Lower leg skin (tissue), 4 donors: ENCODE data around the gene OGG1. TPM values are rescaled to one million over a fixed set of nuclear protein-coding genes. Genes with fewer than 3 reads are reported as not detected.

Experiments used
- DNase-seq, 2 donors: peaks; one replicate each; pipeline ENCODE4 v3.0.0-alpha.2; 2019; ENCODE audit warnings: low spot score in 2 of 2
- H3K4me3 ChIP-seq: fragments of 200-600 bp; sonication (generic); 2 replicates; pipeline ENCODE4 v1.5.1; 2017; ENCODE audit warnings: mild to moderate bottlenecking, low read depth; ENCODE audit not compliant: poor library complexity, severe bottlenecking
- CTCF ChIP-seq, 3 donors: fragments of 450-650 bp; IDR thresholded peaks; one replicate each; pipeline ENCODE4 v1.5.1; 2016; ENCODE audit warnings: antibody characterized with exemption in 3 of 3, mild to moderate bottlenecking in 3 of 3, moderate library complexity in 2 of 3
- POLR2A ChIP-seq, 2 donors: fragments of 450-650 bp; IDR thresholded peaks; one replicate each; pipeline ENCODE4 v1.6.1; 2016 to 2017; ENCODE audit warnings: antibody characterized with exemption in 2 of 2, mild to moderate bottlenecking in 1 of 2, moderate library complexity in 1 of 2
- WGBS, 2 donors: methylation state at CpG; one replicate each; pipeline ENCODE4 v1.1.5; 2018; 5-methylcytosine and 5-hydroxymethylcytosine counted together
- intact Hi-C: fragments of 100-400 bp; cut with DNase I; formaldehyde crosslinking; loops from one replicate; pipeline ENCODE4 v1.15.0; 2023; ENCODE audit warnings: low total_unique reads
- total RNA-seq, 4 donors: library from RNA; depleted of rRNA; stranded (reverse); fragments of >200 nt; gene quantifications; one replicate each; pipeline ENCODE4 v1.1.0, GENCODE V29; 2016

Gene OGG1
- total RNA-seq, 4 donors from 2014 or later, result 7.9 to 27.2 (median 17.4) TPM

GRCh38 chr3:9757427-9757826 is 7.7 kb downstream of the OGG1 start:
- 88 to 89% methylated on average over 9 to 12 of the region's 13 CpGs for WGBS, 2 donors
- intact Hi-C loops, result no loop called here
- TF ChIP-seq POLR2A (IDR thresholded peaks at IDR 0.05), result no peak
- TF ChIP-seq CTCF (IDR thresholded peaks at IDR 0.05), result no peak
- DNase-seq, result no peak
- no peak overlapping the region for H3K4me3 ChIP-seq

DNA sequence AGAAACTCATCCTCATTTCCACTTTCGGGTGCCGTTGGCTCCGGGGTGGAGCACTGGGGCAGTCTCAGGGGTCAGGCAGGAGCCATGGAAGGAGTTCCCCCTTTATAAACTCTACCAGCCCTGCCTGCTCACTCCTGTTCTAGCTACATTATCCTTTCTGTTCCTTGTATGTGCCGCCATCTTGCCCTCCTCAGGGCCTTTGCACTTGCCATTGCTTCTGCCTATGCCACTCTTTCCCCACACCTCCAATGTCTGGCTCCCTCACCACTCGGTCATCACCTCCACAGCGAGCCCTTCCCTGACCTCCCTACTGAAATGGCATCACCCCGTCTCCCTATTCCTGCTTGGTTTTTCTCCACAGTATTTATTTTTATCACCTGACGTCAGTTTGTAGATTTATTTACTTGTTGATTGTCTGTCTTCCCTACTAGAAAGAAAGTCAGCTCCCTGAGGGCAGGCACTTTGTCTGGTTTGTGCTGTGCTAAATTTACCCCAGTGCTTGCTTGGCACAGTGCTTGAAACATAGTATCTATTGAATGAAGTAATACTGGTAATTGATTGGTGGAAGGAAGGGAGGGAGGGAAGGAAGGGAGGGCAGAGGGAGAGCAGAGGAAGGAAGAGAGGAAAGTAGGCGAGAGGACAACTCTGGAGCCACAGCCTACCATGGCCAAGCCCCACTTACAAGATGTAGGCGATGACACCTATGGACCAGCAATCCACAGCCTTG is 11.2 kb downstream of the OGG1 start:
- H3K4me3 ChIP-seq, result no peak overlapping the region
- intact Hi-C loops, result no loop called here
- WGBS, 2 donors, result 96 to 98% methylated on average over 10 of the region's 10 CpGs
- no peak for TF ChIP-seq CTCF (IDR thresholded peaks at IDR 0.05)
- no peak for TF ChIP-seq POLR2A (IDR thresholded peaks at IDR 0.05)
- no peak for DNase-seq

- no peak for DNase-seq
- H3K4me3 ChIP-seq, result no peak overlapping the region
- TF ChIP-seq POLR2A (IDR thresholded peaks at IDR 0.05) (no peak), CTCF (IDR thresholded peaks at IDR 0.05) (no peak)
- intact Hi-C loops, result no loop called here
- WGBS, 2 donors, result 91% methylated on average over 5 of the region's 5 CpGs
Observed at GRCh38 chr3:9761919-9762318, 12.2 kb downstream of the OGG1 start.

GRCh38 chr3:9762871-9763270 is 13.1 kb downstream of the OGG1 start:
- no peak overlapping the region for H3K4me3 ChIP-seq
- 89 to 98% methylated on average over 7 to 8 of the region's 8 CpGs for WGBS, 2 donors
- intact Hi-C loops, result no loop called here
- DNase-seq, result no peak
- TF ChIP-seq CTCF (IDR thresholded peaks at IDR 0.05) (no peak), POLR2A (IDR thresholded peaks at IDR 0.05) (no peak)

DNA sequence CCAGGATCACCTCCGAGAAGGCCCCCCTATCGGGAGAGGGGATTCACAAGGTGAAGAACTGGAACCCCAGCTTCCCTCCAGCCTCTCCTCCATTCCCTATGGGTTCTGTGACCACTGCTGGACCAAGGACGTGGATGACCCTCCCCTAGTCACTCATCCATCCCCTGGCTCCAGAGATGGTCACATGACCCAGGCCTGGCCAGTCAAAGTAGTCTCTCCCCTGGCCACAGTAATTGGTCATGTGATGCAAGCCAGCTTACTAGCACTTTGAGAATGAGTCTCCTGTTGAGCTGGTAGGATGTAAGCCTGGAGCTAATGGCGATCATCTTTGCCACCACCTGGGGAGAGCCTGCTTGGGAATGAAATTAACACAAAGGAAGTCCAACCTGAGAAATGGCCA is 16.1 kb downstream of the OGG1 start:
- H3K4me3 ChIP-seq, result no peak overlapping the region
- TF ChIP-seq POLR2A (IDR thresholded peaks at IDR 0.05) (no peak), CTCF (IDR thresholded peaks at IDR 0.05) (no peak)
- no peak for DNase-seq
- intact Hi-C loops, result no loop called here
- WGBS, 2 donors, result 91% methylated on average over 4 of the region's 4 CpGs

- no peak overlapping the region for H3K4me3 ChIP-seq
- no peak for DNase-seq
- WGBS, 2 donors, result 59 to 66% methylated on average over 7 of the region's 7 CpGs
Observed at GRCh38 chr3:9767418-9767817, 17.7 kb downstream of the OGG1 start.

More at GRCh38 chr3:9767418-9767817, 17.7 kb downstream of the OGG1 start:
- TF ChIP-seq POLR2A (IDR thresholded peaks at IDR 0.05) (no peak), CTCF (IDR thresholded peaks at IDR 0.05) (no peak)
- intact Hi-C loops, result no loop called here
